ENCODE data around the gene PROSER3.
"Not testable (repeated sequence)": the region's sequence is repeated elsewhere in the genome, so short reads cannot be mapped to it uniquely, and the experiment has no call there.

The PROSER3 gene

GRCh38 chr19:35755131-35755549 lies 2.8 kb upstream of the PROSER3 start:
- DNase-seq (ENCODE audit: low read depth) = no peak

- DNase-seq (ENCODE audit: low read depth) = no peak
These were observed 2.2 kb upstream of the PROSER3 start for GRCh38 chr19:35755550-35756376.

GRCh38 chr19:35756377-35757230 lies 1.4 kb upstream of the PROSER3 start, which contains the start of gene HSPB6:
Gene HSPB6, minus strand, starts transcription at chr19:35757029. Its CDS starts 21 bp downstream, at chr19:35757008.
- no peak for DNase-seq (ENCODE audit: low read depth)

- DNase-seq (ENCODE audit: low read depth) = no peak
These were observed 686 bp upstream of the PROSER3 start for GRCh38 chr19:35757231-35757748.

- DNase-seq (ENCODE audit: low read depth) = no peak
These were observed 1.7 kb downstream of the PROSER3 start for GRCh38 chr19:35759697-35760096.

GRCh38 chr19:35760711-35761349 lies 2.9 kb downstream of the PROSER3 start:
- DNase-seq (ENCODE audit: low read depth) = no peak

- no peak for DNase-seq (ENCODE audit: low read depth)
These were observed 6.7 kb downstream of the PROSER3 start for GRCh38 chr19:35764432-35765315.

GRCh38 chr19:35766571-35767104 lies 8.7 kb downstream of the PROSER3 start:
- no peak for DNase-seq (ENCODE audit: low read depth)

- no peak for DNase-seq (ENCODE audit: low read depth)
These were observed 9.5 kb downstream of the PROSER3 start for GRCh38 chr19:35767288-35768081.

- no peak for DNase-seq (ENCODE audit: low read depth)
These were observed 10.1 kb downstream of the PROSER3 start for GRCh38 chr19:35768082-35768421.

GRCh38 chr19:35772362-35772761 lies 14.4 kb downstream of the PROSER3 start:
- not testable (repeated sequence) for DNase-seq (ENCODE audit: low read depth)

- no peak for DNase-seq (ENCODE audit: low read depth)
These were observed 15.2 kb downstream of the PROSER3 start for GRCh38 chr19:35773020-35773806.

- DNase-seq (ENCODE audit: low read depth) = no peak
These were observed 16.5 kb downstream of the PROSER3 start for GRCh38 chr19:35774274-35775045.

- DNase-seq (ENCODE audit: low read depth) = no peak
These were observed 17.0 kb downstream of the PROSER3 start for GRCh38 chr19:35775046-35775297.

GRCh38 chr19:35775298-35776101 lies 17.5 kb downstream of the PROSER3 start, which contains the start of gene ARHGAP33:
Gene ARHGAP33, plus strand, starts transcription at chr19:35775564. Its CDS starts 95 bp downstream, at chr19:35775659.
- peak; percentile 94 for DNase-seq (ENCODE audit: low read depth)

GRCh38 chr19:35776102-35776788 lies 18.3 kb downstream of the PROSER3 start:
- DNase-seq (ENCODE audit: low read depth) = no peak
